Gastroesophageal sphincter (tissue), 4 donors: Measurements from ENCODE around the gene TIMM13. TPM values are rescaled to one million over a fixed set of nuclear protein-coding genes. Genes with fewer than 3 reads are reported as not detected.
"Not testable (repeated sequence)": the region's sequence is repeated elsewhere in the genome, so short reads cannot be mapped to it uniquely, and the experiment has no call there.

Experiments
- ATAC-seq: fragments of 150-250 bp; one replicate; pipeline ENCODE4 v1.9.1; 2016; ENCODE audit warnings: mild to moderate bottlenecking, moderate library complexity
- H3K27ac ChIP-seq, 4 donors: fragments of 200-600 bp; sonication (generic) in 3 of 4; 1 replicate in 3 of 4; 2 replicates in 1 of 4; pipeline ENCODE4 v1.5.1; 2016 to 2019
- H3K27me3 ChIP-seq: fragments of 200-600 bp; sonication (generic); one replicate; pipeline ENCODE4 v1.5.1; 2019
- H3K36me3 ChIP-seq, 2 donors: fragments of 200-600 bp; sonication (generic); one replicate each; pipeline ENCODE4 v1.5.1; 2019; ENCODE audit warnings: control low read depth in 1 of 2
- H3K4me1 ChIP-seq, 3 donors: fragments of 200-600 bp; sonication (generic); 1 replicate in 2 of 3; 2 replicates in 1 of 3; pipeline ENCODE4 v1.5.1; 2016 to 2019; ENCODE audit warnings: control low read depth in 2 of 3
- H3K4me3 ChIP-seq, 2 donors: fragments of 200-600 bp; sonication (generic); one replicate each; pipeline ENCODE4 v1.5.1; 2019; ENCODE audit warnings: mild to moderate bottlenecking in 1 of 2, moderate library complexity in 1 of 2
- H3K9me3 ChIP-seq, 3 donors: fragments of 200-600 bp; sonication (generic); one replicate each; pipeline ENCODE4 v1.5.1; 2017 to 2019; ENCODE audit warnings: control low read depth in 2 of 3
- EP300 ChIP-seq: sonication (generic); formaldehyde crosslinking; IDR thresholded peaks from one replicate; pipeline ENCODE4 v1.6.1; 2017; ENCODE audit warnings: antibody characterized with exemption, mild to moderate bottlenecking
- POLR2A ChIP-seq, 2 donors: fragments of 450-650 bp; IDR thresholded peaks; one replicate each; pipeline ENCODE4 v1.6.1; 2017; ENCODE audit warnings: antibody characterized with exemption in 2 of 2, mild to moderate bottlenecking in 2 of 2, moderate library complexity in 1 of 2
- POLR2AphosphoS5 ChIP-seq: sonication (generic); formaldehyde crosslinking; IDR thresholded peaks from one replicate; pipeline ENCODE4 v1.6.1; 2017; ENCODE audit warnings: antibody characterized with exemption
- WGBS, 2 donors: methylation state at CpG; one replicate each; pipeline ENCODE4 v1.1.5; 2018; ENCODE audit warnings: low coverage in 1 of 2; 5-methylcytosine and 5-hydroxymethylcytosine counted together
- total RNA-seq, 4 donors: library from RNA; depleted of rRNA; stranded (reverse); fragments of >200 nt; gene quantifications; one replicate each; pipeline ENCODE4 v1.1.0, GENCODE V29; 2016
- TF ChIP-seq, protein P1 (sequence below), 4 experiments: fragments of 200-600 bp in 2 of 4; fragments of 450-650 bp in 2 of 4; sonication (generic) in 1 of 4; IDR thresholded peaks; one replicate each; pipeline ENCODE4 v1.5.1; 2017 to 2019; ENCODE audit warnings: antibody characterized with exemption in 4 of 4, mild to moderate bottlenecking in 2 of 4, moderate library complexity in 2 of 4

The TIMM13 gene
- total RNA-seq, 4 donors from 2014 or later = 22.9 to 32.2 (median 27.3) TPM

GRCh38 chr19:2474232-2475017, 47.0 kb upstream of the TIMM13 start:
- peaks cover 0 to 11% of the 10 kb centered on the region in 2 donors for H3K36me3 ChIP-seq
- ATAC-seq = peak; percentile 41
- H3K27me3 ChIP-seq = no peaks in the 10 kb centered on the region
- 13 to 18% methylated on average over 8 to 24 of the region's 60 CpGs for WGBS, 2 donors
- H3K9me3 ChIP-seq = no peaks in the 10 kb centered on the region
- peak overlapping the region; percentile 83 to 92 for H3K4me3 ChIP-seq
- TF ChIP-seq POLR2A (IDR thresholded peaks at IDR 0.05) (no peak), POLR2AphosphoS5 (peak; percentile 76), EP300 (no peak)
- TF ChIP-seq, protein P1, sequence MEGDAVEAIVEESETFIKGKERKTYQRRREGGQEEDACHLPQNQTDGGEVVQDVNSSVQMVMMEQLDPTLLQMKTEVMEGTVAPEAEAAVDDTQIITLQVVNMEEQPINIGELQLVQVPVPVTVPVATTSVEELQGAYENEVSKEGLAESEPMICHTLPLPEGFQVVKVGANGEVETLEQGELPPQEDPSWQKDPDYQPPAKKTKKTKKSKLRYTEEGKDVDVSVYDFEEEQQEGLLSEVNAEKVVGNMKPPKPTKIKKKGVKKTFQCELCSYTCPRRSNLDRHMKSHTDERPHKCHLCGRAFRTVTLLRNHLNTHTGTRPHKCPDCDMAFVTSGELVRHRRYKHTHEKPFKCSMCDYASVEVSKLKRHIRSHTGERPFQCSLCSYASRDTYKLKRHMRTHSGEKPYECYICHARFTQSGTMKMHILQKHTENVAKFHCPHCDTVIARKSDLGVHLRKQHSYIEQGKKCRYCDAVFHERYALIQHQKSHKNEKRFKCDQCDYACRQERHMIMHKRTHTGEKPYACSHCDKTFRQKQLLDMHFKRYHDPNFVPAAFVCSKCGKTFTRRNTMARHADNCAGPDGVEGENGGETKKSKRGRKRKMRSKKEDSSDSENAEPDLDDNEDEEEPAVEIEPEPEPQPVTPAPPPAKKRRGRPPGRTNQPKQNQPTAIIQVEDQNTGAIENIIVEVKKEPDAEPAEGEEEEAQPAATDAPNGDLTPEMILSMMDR (IDR thresholded peaks at IDR 0.05) = peak in 3 of 4 experiments; percentile 99 to 100 (median 100)
- H3K27ac ChIP-seq = peak overlapping the region; percentile 58 to 94 (median 92)
- H3K4me1 ChIP-seq = peaks cover 0 to 39% (median 6%) of the 10 kb centered on the region in 3 donors

DNA sequence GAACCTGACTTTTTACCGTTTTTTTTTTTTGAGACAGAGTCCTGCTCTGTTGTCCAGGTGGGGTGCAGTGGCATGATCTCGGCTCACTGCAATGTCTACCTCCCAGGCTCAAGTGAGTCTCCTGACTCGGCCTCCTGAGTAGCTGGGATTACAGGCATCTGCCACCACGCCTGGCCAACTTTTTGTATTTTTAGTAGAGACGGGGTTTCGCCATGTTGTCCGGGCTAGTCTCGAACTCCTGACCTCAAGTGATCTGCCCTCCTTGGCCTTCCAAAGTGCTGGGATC, 42.5 kb upstream of the TIMM13 start:
- ATAC-seq, H3K27ac ChIP-seq, H3K4me3 ChIP-seq, H3K36me3 ChIP-seq, H3K9me3 ChIP-seq, H3K4me1 ChIP-seq, H3K27me3 ChIP-seq: not testable (repeated sequence)
- 80 to 85% methylated on average over 1 to 6 of the region's 8 CpGs for WGBS, 2 donors

- 49 to 62% methylated on average over 9 to 14 of the region's 23 CpGs for WGBS, 2 donors
- no peak overlapping the region for H3K27ac ChIP-seq
- no peak overlapping the region for H3K4me3 ChIP-seq
- H3K9me3 ChIP-seq = no peaks in the 10 kb centered on the region
- H3K4me1 ChIP-seq = peaks cover 0 to 3% (median 0%) of the 10 kb centered on the region in 3 donors
- no peaks in the 10 kb centered on the region for H3K27me3 ChIP-seq
- TF ChIP-seq POLR2AphosphoS5 = no peak
- TF ChIP-seq POLR2A (IDR thresholded peaks at IDR 0.05) = no peak
- no peak for TF ChIP-seq EP300
- TF ChIP-seq, protein P1 (IDR thresholded peaks at IDR 0.05) = no peak
- peak; percentile 40 for ATAC-seq
- H3K36me3 ChIP-seq = no peaks in the 10 kb centered on the region
Observed at GRCh38 chr19:2469102-2469914, 41.9 kb upstream of the TIMM13 start.

- H3K4me1 ChIP-seq = no peaks in the 10 kb centered on the region
- no peak overlapping the region for H3K4me3 ChIP-seq
- 61 to 68% methylated on average over 3 to 6 of the region's 12 CpGs for WGBS, 2 donors
- no peak overlapping the region for H3K27ac ChIP-seq
- TF ChIP-seq POLR2AphosphoS5 (no peak), POLR2A (IDR thresholded peaks at IDR 0.05) (no peak), EP300 (no peak)
- TF ChIP-seq, protein P1 (IDR thresholded peaks at IDR 0.05) = no peak
- H3K27me3 ChIP-seq = no peaks in the 10 kb centered on the region
- H3K36me3 ChIP-seq = no peaks in the 10 kb centered on the region
- no peaks in the 10 kb centered on the region for H3K9me3 ChIP-seq
- no peak for ATAC-seq
Observed at GRCh38 chr19:2468596-2468995, 41.2 kb upstream of the TIMM13 start.

DNA sequence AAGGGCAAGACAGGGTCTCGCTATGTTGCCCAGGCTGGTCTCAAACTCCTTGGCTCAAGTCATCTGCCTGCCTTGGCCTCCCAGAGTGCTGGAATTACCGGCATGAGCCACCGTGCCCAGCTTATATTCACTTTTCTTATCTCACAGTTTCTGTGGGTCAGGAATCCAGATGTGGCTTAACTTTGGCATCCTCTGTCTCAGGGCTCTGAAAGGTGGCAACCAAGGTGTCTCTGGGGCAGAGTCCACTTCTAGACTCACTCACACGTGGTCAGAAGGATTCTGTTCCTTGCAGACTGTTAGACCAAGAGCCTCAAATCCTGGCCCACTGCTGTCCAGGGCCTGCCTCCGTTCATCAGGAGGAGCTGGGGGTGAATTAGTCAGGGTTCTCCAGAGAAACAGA, 37.0 kb upstream of the TIMM13 start:
- TF ChIP-seq POLR2AphosphoS5 (no peak), EP300 (no peak), POLR2A (IDR thresholded peaks at IDR 0.05) (no peak)
- TF ChIP-seq, protein P1 (IDR thresholded peaks at IDR 0.05) = no peak
- H3K4me3 ChIP-seq = no peak overlapping the region
- H3K27ac ChIP-seq = no peak overlapping the region
- ATAC-seq = no peak
- peaks cover 0 to 27% (median 10%) of the 10 kb centered on the region in 3 donors for H3K4me1 ChIP-seq
- no peaks in the 10 kb centered on the region for H3K9me3 ChIP-seq
- 77% methylated on average over 5 of the region's 5 CpGs; no CpG with 5 or more reads in 1 of the 2 donors for WGBS, 2 donors
- H3K27me3 ChIP-seq = no peaks in the 10 kb centered on the region
- H3K36me3 ChIP-seq = no peaks in the 10 kb centered on the region

DNA sequence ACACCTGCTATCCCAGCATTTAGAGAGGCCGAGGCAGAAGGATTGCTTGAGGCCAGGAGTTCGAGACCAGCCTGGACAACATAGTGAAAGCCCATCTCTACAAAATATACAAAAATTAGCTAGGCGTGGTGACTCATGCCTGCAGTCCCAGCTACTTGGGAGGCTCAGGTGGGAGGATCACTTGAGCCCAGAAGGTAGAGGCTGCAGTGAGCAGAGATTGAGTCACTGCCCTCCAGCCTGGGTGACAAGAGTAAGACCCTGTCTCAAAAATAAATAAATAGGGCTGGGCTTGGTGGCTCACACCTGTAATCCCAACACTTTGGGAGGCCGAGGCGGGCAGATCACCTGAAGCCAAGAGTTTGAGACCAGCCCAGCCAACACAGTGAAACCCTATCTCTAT, 36.3 kb upstream of the TIMM13 start:
- not testable (repeated sequence) for H3K9me3 ChIP-seq, H3K36me3 ChIP-seq, ATAC-seq, H3K27me3 ChIP-seq, H3K4me3 ChIP-seq
- WGBS, 2 donors = 97 to 100% methylated on average over 3 to 5 of the region's 5 CpGs
- peaks cover 0 to 27% (median 10%) of the 10 kb centered on the region in 3 donors for H3K4me1 ChIP-seq
- H3K27ac ChIP-seq = peak overlapping the region in 3 of 4 donors; percentile 68 to 71 (median 68)
